Measurements from ENCODE around the gene TMEM132C.

The TMEM132C gene

DNA sequence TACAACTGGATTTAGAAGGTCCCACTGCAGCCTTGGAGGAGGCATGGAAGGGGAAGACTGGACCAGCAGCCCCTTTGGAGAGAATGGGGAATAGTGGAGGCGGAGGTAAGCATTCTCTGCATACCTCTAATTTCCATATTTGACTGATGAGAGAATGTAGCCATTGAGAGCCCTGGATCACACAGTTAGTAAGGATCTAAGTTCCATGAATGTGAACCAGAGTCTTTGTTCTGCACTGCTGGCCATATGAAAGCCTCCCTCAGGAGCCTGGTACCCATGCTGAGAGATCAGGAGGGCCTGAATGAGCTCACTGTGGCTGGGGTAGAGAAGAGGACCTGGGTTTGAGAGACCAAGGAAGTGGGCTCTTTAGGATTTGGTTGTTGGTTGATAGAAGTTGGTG is 192.1 kb downstream of the TMEM132C start:
- peaks cover 12% of the 10 kb centered on the region for H3K9me3 ChIP-seq (ENCODE audit: control insufficient read depth, low read length)
- no peak overlapping the region for H3K4me2 ChIP-seq (ENCODE audit: low read length, poor library complexity, severe bottlenecking)
- H3K4me1 ChIP-seq (ENCODE audit: control insufficient read depth, insufficient read depth, low read depth, low read length): no peaks in the 10 kb centered on the region
- no peak for DNase-seq
- H3K23ac ChIP-seq (ENCODE audit: low read length in 2 of 2): no peak overlapping the region
- WGBS: no CpG with 5 or more reads among the region's 1 CpG
- H4K8ac ChIP-seq (ENCODE audit: low read length): no peak overlapping the region
- no peak overlapping the region for H3K27ac ChIP-seq (ENCODE audit: low read length, poor library complexity, severe bottlenecking)
- no peak overlapping the region for H3K18ac ChIP-seq (ENCODE audit: low read depth in 1 of 2, low read length in 2 of 2)
- H2AFZ ChIP-seq (ENCODE audit: low read depth, low read length): no peak overlapping the region
- H3K4ac ChIP-seq (ENCODE audit: low read depth in 1 of 2, low read length in 2 of 2): no peak overlapping the region
- no peak overlapping the region for H3K9ac ChIP-seq (ENCODE audit: low read length)
- no peak overlapping the region for H2BK120ac ChIP-seq (ENCODE audit: low read depth, low read length)
- H3K36me3 ChIP-seq (ENCODE audit: control insufficient read depth in 1 of 2, insufficient read depth in 2 of 2, low read depth in 1 of 2, low read length in 2 of 2): no peaks in the 10 kb centered on the region
- H2AK5ac ChIP-seq (ENCODE audit: low read length, severe bottlenecking): no peak overlapping the region
- H2BK5ac ChIP-seq (ENCODE audit: low read depth, low read length, poor library complexity, severe bottlenecking): no peak overlapping the region
- H3K79me1 ChIP-seq (replicated peaks; ENCODE audit: low read length, poor library complexity, severe bottlenecking): no peaks in the 10 kb centered on the region
- H2BK12ac ChIP-seq (ENCODE audit: low read length in 2 of 2): no peak overlapping the region
- H4K91ac ChIP-seq (ENCODE audit: low read length): no peak overlapping the region
- H3K14ac ChIP-seq (ENCODE audit: low read length in 2 of 2): no peak overlapping the region
- H3K4me3 ChIP-seq (ENCODE audit: insufficient read depth in 1 of 2, low read depth in 1 of 2, low read length in 2 of 2): no peak overlapping the region
- no peak overlapping the region for H2BK15ac ChIP-seq (ENCODE audit: low read depth, poor library complexity, severe bottlenecking)
- H3K27me3 ChIP-seq (ENCODE audit: control insufficient read depth in 1 of 2, insufficient read depth in 1 of 2, low read length in 2 of 2): no peaks in the 10 kb centered on the region

DNA sequence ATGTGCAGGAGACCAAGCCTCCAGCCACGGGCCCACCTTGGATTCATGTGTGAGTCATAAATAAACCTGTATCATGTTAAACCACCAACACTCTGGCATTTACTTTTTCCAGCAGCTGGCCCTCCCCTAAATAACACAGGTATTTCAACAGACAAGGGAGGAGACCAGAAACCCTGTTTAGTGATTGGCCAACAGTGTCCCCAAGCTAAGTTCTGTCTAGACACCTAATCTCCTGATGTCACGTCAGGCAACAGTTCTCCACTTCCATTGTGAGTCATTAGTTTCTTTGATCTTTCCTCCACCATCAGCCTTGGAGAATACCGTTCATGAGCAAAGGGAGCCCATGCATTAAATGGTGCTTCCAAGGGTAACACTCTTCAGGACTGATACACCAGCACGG is 196.9 kb downstream of the TMEM132C start:
- H3K27ac ChIP-seq (ENCODE audit: low read length, poor library complexity, severe bottlenecking): no peak overlapping the region
- DNase-seq: no peak
- H3K4me3 ChIP-seq (ENCODE audit: insufficient read depth in 1 of 2, low read depth in 1 of 2, low read length in 2 of 2): no peak overlapping the region
- no peak overlapping the region for H2BK5ac ChIP-seq (ENCODE audit: low read depth, low read length, poor library complexity, severe bottlenecking)
- H3K14ac ChIP-seq (ENCODE audit: low read length in 2 of 2): no peak overlapping the region
- WGBS: 67% methylated on average over 4 of the region's 4 CpGs
- H3K23ac ChIP-seq (ENCODE audit: low read length in 2 of 2): no peak overlapping the region
- no peak overlapping the region for H2BK120ac ChIP-seq (ENCODE audit: low read depth, low read length)
- no peak overlapping the region for H3K4me2 ChIP-seq (ENCODE audit: low read length, poor library complexity, severe bottlenecking)
- no peak overlapping the region for H2BK12ac ChIP-seq (ENCODE audit: low read length in 2 of 2)
- H3K9ac ChIP-seq (ENCODE audit: low read length): no peak overlapping the region
- no peak overlapping the region for H2AK5ac ChIP-seq (ENCODE audit: low read length, severe bottlenecking)
- peaks cover 4% of the 10 kb centered on the region for H3K4me1 ChIP-seq (ENCODE audit: control insufficient read depth, insufficient read depth, low read depth, low read length)
- no peaks in the 10 kb centered on the region for H3K79me1 ChIP-seq (replicated peaks; ENCODE audit: low read length, poor library complexity, severe bottlenecking)
- peaks cover 14% of the 10 kb centered on the region for H3K9me3 ChIP-seq (ENCODE audit: control insufficient read depth, low read length)
- no peak overlapping the region for H3K18ac ChIP-seq (ENCODE audit: low read depth in 1 of 2, low read length in 2 of 2)
- H3K4ac ChIP-seq (ENCODE audit: low read depth in 1 of 2, low read length in 2 of 2): no peak overlapping the region
- H2BK15ac ChIP-seq (ENCODE audit: low read depth, poor library complexity, severe bottlenecking): no peak overlapping the region
- no peak overlapping the region for H2AFZ ChIP-seq (ENCODE audit: low read depth, low read length)
- no peak overlapping the region for H4K91ac ChIP-seq (ENCODE audit: low read length)
- no peaks in the 10 kb centered on the region for H3K36me3 ChIP-seq (ENCODE audit: control insufficient read depth in 1 of 2, insufficient read depth in 2 of 2, low read depth in 1 of 2, low read length in 2 of 2)
- H4K8ac ChIP-seq (ENCODE audit: low read length): no peak overlapping the region
- H3K27me3 ChIP-seq (ENCODE audit: control insufficient read depth in 1 of 2, insufficient read depth in 1 of 2, low read length in 2 of 2): no peaks in the 10 kb centered on the region

DNA sequence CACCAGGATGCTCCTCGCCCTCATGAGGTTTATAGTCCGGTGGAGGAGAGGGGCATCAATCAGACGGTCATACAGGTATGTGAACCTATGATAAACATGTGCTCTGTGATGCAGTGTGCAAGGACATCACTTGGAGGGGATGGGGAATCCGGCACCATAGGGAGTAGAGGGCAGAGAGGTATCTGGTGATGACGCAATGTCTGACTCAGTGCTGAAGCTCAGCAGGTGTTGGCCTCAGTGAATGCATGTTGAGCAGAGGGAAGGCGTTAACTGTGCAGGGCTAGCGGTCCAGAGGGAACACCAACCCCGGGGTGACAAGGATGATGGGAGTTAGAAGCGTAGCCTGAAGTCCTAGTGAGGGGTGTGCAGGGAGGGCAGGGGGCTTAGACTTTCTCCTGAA is 200.9 kb downstream of the TMEM132C start:
- Histone ChIP-seq H3K27ac (ENCODE audit: low read length, poor library complexity, severe bottlenecking) (no peak overlapping the region), H3K4me3 (ENCODE audit: insufficient read depth in 1 of 2, low read depth in 1 of 2, low read length in 2 of 2) (no peak overlapping the region), H2BK5ac (ENCODE audit: low read depth, low read length, poor library complexity, severe bottlenecking) (no peak overlapping the region), H3K14ac (ENCODE audit: low read length in 2 of 2) (no peak overlapping the region), H3K27me3 (ENCODE audit: control insufficient read depth in 1 of 2, insufficient read depth in 1 of 2, low read length in 2 of 2) (no peaks in the 10 kb centered on the region), H3K4me2 (ENCODE audit: low read length, poor library complexity, severe bottlenecking) (no peak overlapping the region), H3K18ac (ENCODE audit: low read depth in 1 of 2, low read length in 2 of 2) (no peak overlapping the region), H3K36me3 (ENCODE audit: control insufficient read depth in 1 of 2, insufficient read depth in 2 of 2, low read depth in 1 of 2, low read length in 2 of 2) (no peaks in the 10 kb centered on the region), H2AFZ (ENCODE audit: low read depth, low read length) (no peak overlapping the region), H3K23ac (ENCODE audit: low read length in 2 of 2) (no peak overlapping the region), H2AK5ac (ENCODE audit: low read length, severe bottlenecking) (no peak overlapping the region), H3K79me1 (replicated peaks; ENCODE audit: low read length, poor library complexity, severe bottlenecking) (no peaks in the 10 kb centered on the region), H4K91ac (ENCODE audit: low read length) (no peak overlapping the region), H4K8ac (ENCODE audit: low read length) (no peak overlapping the region), H2BK15ac (ENCODE audit: low read depth, poor library complexity, severe bottlenecking) (no peak overlapping the region), H3K4ac (ENCODE audit: low read depth in 1 of 2, low read length in 2 of 2) (no peak overlapping the region), H2BK120ac (ENCODE audit: low read depth, low read length) (no peak overlapping the region), H2BK12ac (ENCODE audit: low read length in 2 of 2) (no peak overlapping the region), H3K9me3 (ENCODE audit: control insufficient read depth, low read length) (peaks cover 5% of the 10 kb centered on the region), H3K9ac (ENCODE audit: low read length) (no peak overlapping the region), H3K4me1 (ENCODE audit: control insufficient read depth, insufficient read depth, low read depth, low read length) (peaks cover 4% of the 10 kb centered on the region)
- DNase-seq: no peak
- 77% methylated on average over 9 of the region's 9 CpGs for WGBS

DNA sequence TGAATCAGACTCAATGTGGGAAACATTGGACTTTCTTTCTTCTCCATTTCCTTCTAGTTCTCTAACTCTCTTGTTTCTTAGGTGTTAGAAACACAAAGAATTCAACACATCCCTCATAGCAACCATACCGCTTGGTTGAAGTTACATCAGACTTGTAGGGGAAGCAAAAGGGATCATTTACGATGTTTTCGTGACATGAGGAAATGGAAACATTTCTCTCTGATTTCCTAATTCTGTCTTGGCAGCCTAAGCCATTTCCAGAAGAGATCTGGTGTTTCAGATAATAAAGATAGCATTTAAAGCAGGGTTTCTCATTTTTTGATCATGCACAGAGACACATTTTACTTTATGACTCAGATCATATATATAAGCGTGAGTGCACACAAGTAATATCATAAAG is 202.0 kb downstream of the TMEM132C start:
- Histone ChIP-seq H3K23ac (ENCODE audit: low read length in 2 of 2) (no peak overlapping the region), H4K8ac (ENCODE audit: low read length) (no peak overlapping the region), H3K36me3 (ENCODE audit: control insufficient read depth in 1 of 2, insufficient read depth in 2 of 2, low read depth in 1 of 2, low read length in 2 of 2) (no peaks in the 10 kb centered on the region), H3K4me1 (ENCODE audit: control insufficient read depth, insufficient read depth, low read depth, low read length) (peaks cover 4% of the 10 kb centered on the region), H3K27me3 (ENCODE audit: control insufficient read depth in 1 of 2, insufficient read depth in 1 of 2, low read length in 2 of 2) (no peaks in the 10 kb centered on the region), H3K9ac (ENCODE audit: low read length) (no peak overlapping the region), H2BK5ac (ENCODE audit: low read depth, low read length, poor library complexity, severe bottlenecking) (no peak overlapping the region), H2AK5ac (ENCODE audit: low read length, severe bottlenecking) (no peak overlapping the region), H3K14ac (ENCODE audit: low read length in 2 of 2) (no peak overlapping the region), H3K27ac (ENCODE audit: low read length, poor library complexity, severe bottlenecking) (no peak overlapping the region), H3K4ac (ENCODE audit: low read depth in 1 of 2, low read length in 2 of 2) (no peak overlapping the region), H4K91ac (ENCODE audit: low read length) (no peak overlapping the region), H2BK12ac (ENCODE audit: low read length in 2 of 2) (no peak overlapping the region), H2BK120ac (ENCODE audit: low read depth, low read length) (no peak overlapping the region), H3K4me2 (ENCODE audit: low read length, poor library complexity, severe bottlenecking) (no peak overlapping the region), H2BK15ac (ENCODE audit: low read depth, poor library complexity, severe bottlenecking) (no peak overlapping the region), H3K79me1 (replicated peaks; ENCODE audit: low read length, poor library complexity, severe bottlenecking) (no peaks in the 10 kb centered on the region), H3K4me3 (ENCODE audit: insufficient read depth in 1 of 2, low read depth in 1 of 2, low read length in 2 of 2) (no peak overlapping the region), H3K9me3 (ENCODE audit: control insufficient read depth, low read length) (peaks cover 3% of the 10 kb centered on the region), H3K18ac (ENCODE audit: low read depth in 1 of 2, low read length in 2 of 2) (no peak overlapping the region), H2AFZ (ENCODE audit: low read depth, low read length) (no peak overlapping the region)
- 90% methylated on average over 1 of the region's 4 CpGs for WGBS
- no peak for DNase-seq
